Upper lobe of right lung (tissue), 1 donor: ENCODE results near the gene CLK4. TPM values are rescaled to one million over a fixed set of nuclear protein-coding genes. Genes with fewer than 3 reads are reported as not detected.

Experiments
- ATAC-seq: fragments of 200-7000 bp; cut with Tn5 transposase; one replicate; pipeline ENCODE4 v1.9.1; 2020; ENCODE audit warnings: mild to moderate bottlenecking, moderate library complexity
- DNase-seq: peaks from one replicate; pipeline ENCODE4 v3.0.0-alpha.2; 2020
- H3K27ac ChIP-seq: fragments of 200-600 bp; one replicate; pipeline ENCODE4 v1.8.0; 2022
- H3K27me3 ChIP-seq: fragments of 200-600 bp; one replicate; pipeline ENCODE4 v1.8.0; 2022; ENCODE audit warnings: mild to moderate bottlenecking
- H3K36me3 ChIP-seq: fragments of 200-600 bp; one replicate; pipeline ENCODE4 v1.8.0; 2022
- H3K4me1 ChIP-seq: fragments of 200-600 bp; one replicate; pipeline ENCODE4 v1.8.0; 2022
- H3K4me3 ChIP-seq: fragments of 200-600 bp; one replicate; pipeline ENCODE4 v1.8.0; 2022; ENCODE audit warnings: mild to moderate bottlenecking
- H3K9me3 ChIP-seq: fragments of 200-600 bp; one replicate; pipeline ENCODE4 v1.8.0; 2022
- CTCF ChIP-seq: fragments of 200-600 bp; IDR thresholded peaks from one replicate; pipeline ENCODE4 v1.8.0; 2022; ENCODE audit warnings: antibody characterized with exemption
- intact Hi-C: fragments of 100-400 bp; cut with DNase I; formaldehyde crosslinking; loops from one replicate; pipeline ENCODE4 v1.11.0; 2022
- total RNA-seq: library from RNA; stranded (reverse); fragmentation: NEBNext Ultra II Directional; extraction: Animal tissue kit (Norgen Biotek cat#: 25700); gene quantifications from one replicate; pipeline ENCODE4 v1.2.1, GENCODE V29; 2021
- donor health status: DM: no; HTN: yes; CAD: no; lungs with severe emphysema.

CLK4 gene
- total RNA-seq, 1 donor from 2014 or later: 35.4 TPM

- Histone ChIP-seq H3K9me3 (no peaks in the 10 kb centered on the region), H3K27ac (no peak overlapping the region), H3K4me3 (no peak overlapping the region), H3K27me3 (no peaks in the 10 kb centered on the region), H3K36me3 (no peaks in the 10 kb centered on the region), H3K4me1 (no peaks in the 10 kb centered on the region)
- intact Hi-C loops: no loop called here
- no peak for TF ChIP-seq CTCF
- ATAC-seq (no peak), DNase-seq (no peak)
Measured at GRCh38 chr5:178662541-178662860, 35.7 kb upstream of the CLK4 start.

- Histone ChIP-seq H3K27me3 (no peaks in the 10 kb centered on the region), H3K4me1 (no peaks in the 10 kb centered on the region), H3K9me3 (no peaks in the 10 kb centered on the region), H3K4me3 (no peak overlapping the region), H3K27ac (no peak overlapping the region), H3K36me3 (no peaks in the 10 kb centered on the region)
- intact Hi-C loops: no loop called here
- ATAC-seq (no peak), DNase-seq (no peak)
- TF ChIP-seq CTCF: no peak
Measured at GRCh38 chr5:178661836-178662540, 35.1 kb upstream of the CLK4 start.

GRCh38 chr5:178651046-178651810, 24.4 kb upstream of the CLK4 start:
- H3K4me1 ChIP-seq: no peaks in the 10 kb centered on the region
- no peak for TF ChIP-seq CTCF
- H3K9me3 ChIP-seq: no peaks in the 10 kb centered on the region
- intact Hi-C loops: no loop called here
- ATAC-seq (no peak), DNase-seq (no peak)
- no peak overlapping the region for H3K4me3 ChIP-seq
- no peaks in the 10 kb centered on the region for H3K36me3 ChIP-seq
- H3K27ac ChIP-seq: no peak overlapping the region
- H3K27me3 ChIP-seq: no peaks in the 10 kb centered on the region

- no peak overlapping the region for H3K4me3 ChIP-seq
- no peak overlapping the region for H3K27ac ChIP-seq
- DNase-seq (no peak), ATAC-seq (no peak)
- H3K4me1 ChIP-seq: no peaks in the 10 kb centered on the region
- intact Hi-C loops: no loop called here
- H3K9me3 ChIP-seq: no peaks in the 10 kb centered on the region
- TF ChIP-seq CTCF: no peak
- H3K36me3 ChIP-seq: no peaks in the 10 kb centered on the region
- H3K27me3 ChIP-seq: no peaks in the 10 kb centered on the region
Measured at GRCh38 chr5:178650214-178650613, 23.4 kb upstream of the CLK4 start.

GRCh38 chr5:178649580-178649979, 22.7 kb upstream of the CLK4 start:
- ATAC-seq (no peak), DNase-seq (no peak)
- Histone ChIP-seq H3K27me3 (no peaks in the 10 kb centered on the region), H3K27ac (no peak overlapping the region), H3K4me1 (no peaks in the 10 kb centered on the region), H3K36me3 (no peaks in the 10 kb centered on the region), H3K9me3 (no peaks in the 10 kb centered on the region), H3K4me3 (no peak overlapping the region)
- intact Hi-C loops: no loop called here
- TF ChIP-seq CTCF: no peak
